ENCODE measurements around the gene LDB3. TPM values are rescaled to one million over a fixed set of nuclear protein-coding genes. Genes with fewer than 3 reads are reported as not detected.
"Not testable (repeated sequence)": the region's sequence is repeated elsewhere in the genome, so short reads cannot be mapped to it uniquely, and the experiment has no call there.

LDB3 gene
- polyA plus RNA-seq (2013, experiment 1 of 2; ENCODE audit: insufficient read length), result 2.6 TPM
- polyA plus RNA-seq (2013, experiment 2 of 2; ENCODE audit: insufficient read length), result 2.3 TPM

- peak; percentile 54 for DNase-seq
These were observed at the start of gene LDB3 for GRCh38 chr10:86668297-86669165. Gene LDB3 (plus strand): TSS chr10:86668511. CDS start chr10:86668692, 181 bp downstream.

GRCh38 chr10:86628311-86628710, 40.0 kb upstream of the LDB3 start:
- no peak for DNase-seq

DNA sequence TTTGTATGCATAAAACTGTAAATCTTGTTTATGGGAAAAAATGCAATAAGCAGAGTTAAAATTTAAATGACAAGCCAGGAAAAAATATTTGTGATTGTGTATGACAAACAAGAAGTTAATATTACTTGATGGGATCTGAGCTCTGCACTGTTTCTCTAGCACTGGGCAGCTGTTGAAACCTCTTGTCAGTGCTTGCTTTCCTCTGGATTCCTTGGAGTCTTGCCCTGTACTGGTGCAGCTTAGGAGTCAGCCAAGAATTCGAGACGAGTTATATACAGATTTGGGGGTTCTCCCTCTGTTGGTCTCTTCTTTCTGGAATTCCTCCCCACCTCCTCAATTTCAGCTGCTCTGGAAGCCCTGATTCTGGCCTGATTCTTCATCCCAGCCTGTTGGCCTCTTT, 38.2 kb upstream of the LDB3 start:
- DNase-seq, result peak; percentile 14

DNA sequence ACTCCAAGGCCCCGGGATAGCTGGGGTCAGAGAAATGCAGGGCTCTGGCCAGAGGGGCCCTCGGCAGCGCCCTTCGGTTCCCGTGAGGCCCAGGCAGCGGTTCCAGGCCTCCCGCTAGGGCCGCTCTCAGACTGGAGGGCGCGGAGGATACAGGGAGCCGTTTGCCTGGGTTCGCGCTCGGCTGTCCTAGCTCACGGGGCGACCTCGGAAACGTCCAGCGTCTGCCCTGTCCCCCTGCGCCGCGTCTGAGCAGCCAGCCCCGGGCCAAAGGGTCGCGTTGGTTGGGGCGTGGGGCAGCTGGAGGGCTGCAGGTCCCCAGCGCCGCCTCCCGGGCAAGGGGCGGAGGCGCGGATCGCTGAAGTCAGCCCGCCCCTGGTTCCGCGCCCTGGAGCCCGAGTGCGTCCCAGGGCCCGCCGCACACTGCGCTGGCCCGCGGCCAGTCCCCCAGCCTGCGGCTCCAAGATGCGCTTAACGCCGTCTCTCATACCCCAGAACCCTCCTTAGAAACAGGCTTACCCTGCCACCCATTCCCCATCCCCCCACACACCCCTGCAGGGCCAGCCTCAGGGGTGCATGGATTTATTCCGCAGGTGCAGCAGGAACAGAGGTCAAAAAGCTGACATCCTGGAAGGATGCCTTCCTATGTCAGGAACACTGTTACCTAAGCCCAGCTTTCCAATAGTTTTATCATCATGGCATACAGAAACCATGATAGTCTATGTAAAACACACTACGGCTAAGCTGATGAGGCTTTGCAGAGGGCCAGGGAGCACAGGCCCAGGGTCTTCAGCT, 36.1 kb upstream of the LDB3 start:
- peak; percentile 18 for DNase-seq

DNA sequence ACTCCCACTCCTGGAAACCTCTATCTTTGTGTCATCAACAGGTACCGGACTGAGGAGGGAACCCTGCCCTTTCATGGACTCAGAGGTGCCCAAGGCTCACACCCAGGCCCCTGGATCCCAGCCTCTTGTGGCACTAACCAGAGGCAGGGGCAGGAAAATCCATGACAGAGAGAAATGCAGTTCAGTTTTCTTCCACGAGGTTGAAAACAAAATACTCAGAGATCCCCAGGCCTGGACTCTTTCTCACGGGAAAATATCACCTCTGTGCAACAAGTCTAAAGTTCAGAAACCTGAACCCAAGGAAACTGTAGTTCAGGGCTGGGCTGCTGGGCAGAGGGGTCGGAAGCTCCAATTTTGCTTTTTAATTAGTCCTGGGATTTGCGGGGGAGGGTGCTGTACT, 35.4 kb upstream of the LDB3 start:
- DNase-seq, result no peak

- peak; percentile 92 for DNase-seq
These were observed 32.9 kb upstream of the LDB3 start for GRCh38 chr10:86635402-86635801.

GRCh38 chr10:86636311-86636710, 32.0 kb upstream of the LDB3 start:
- no peak for DNase-seq

GRCh38 chr10:86642021-86642420, 26.3 kb upstream of the LDB3 start:
- DNase-seq, result no peak

GRCh38 chr10:86642499-86642898, 25.8 kb upstream of the LDB3 start:
- DNase-seq, result peak; percentile 45

GRCh38 chr10:86644152-86644793, 24.0 kb upstream of the LDB3 start:
- DNase-seq, result peak; percentile 60

GRCh38 chr10:86644794-86645445, 23.4 kb upstream of the LDB3 start:
- DNase-seq, result no peak

GRCh38 chr10:86645621-86646165, 22.6 kb upstream of the LDB3 start:
- not testable (repeated sequence) for DNase-seq

GRCh38 chr10:86646532-86646931, 21.8 kb upstream of the LDB3 start:
- no peak for DNase-seq

GRCh38 chr10:86646933-86647332, 21.4 kb upstream of the LDB3 start:
- DNase-seq, result no peak

DNA sequence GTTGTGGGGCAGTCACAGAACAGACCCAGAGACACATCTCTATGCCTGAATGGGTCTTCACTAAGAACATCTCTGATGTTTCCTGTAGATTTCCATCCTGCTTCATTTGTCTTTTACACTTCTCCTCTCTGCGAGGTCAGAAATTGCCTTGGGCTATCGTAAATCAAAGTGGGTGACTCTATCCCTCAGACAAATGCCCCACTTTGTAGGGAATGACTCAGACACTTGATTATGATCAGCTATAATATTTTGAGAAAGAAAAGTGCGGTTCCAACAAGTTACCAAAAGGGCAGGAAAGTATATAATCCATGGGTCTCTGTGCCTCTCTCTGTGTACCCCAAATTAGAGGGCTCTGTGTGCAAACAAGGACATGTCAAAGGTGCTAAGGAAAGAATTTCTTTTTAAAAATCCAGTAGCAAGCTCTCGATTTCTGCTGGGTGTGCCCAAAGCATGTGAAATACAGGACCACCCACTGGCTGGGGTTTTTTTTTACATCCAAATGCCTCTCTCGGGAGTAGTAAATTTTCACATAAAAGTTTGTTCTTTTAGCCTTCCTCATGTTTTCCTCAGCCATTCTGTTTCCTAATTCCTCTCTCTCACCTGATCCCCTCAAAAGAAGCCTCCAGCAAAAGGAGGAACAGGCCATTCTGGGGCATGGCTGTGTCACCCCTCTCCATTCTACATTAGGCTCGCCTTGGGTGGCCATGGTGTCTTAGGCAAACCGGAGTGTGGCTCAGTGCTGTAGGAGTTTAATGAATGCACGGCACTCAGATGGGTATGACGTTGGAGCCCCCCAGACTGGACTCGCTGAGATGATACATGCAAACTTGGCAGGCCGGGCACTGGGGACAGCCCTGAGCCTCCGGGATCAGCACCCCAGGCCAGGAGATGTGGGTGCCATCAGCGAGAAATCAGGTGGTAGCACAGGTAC, 20.3 kb upstream of the LDB3 start:
- peak; percentile 47 for DNase-seq

DNA sequence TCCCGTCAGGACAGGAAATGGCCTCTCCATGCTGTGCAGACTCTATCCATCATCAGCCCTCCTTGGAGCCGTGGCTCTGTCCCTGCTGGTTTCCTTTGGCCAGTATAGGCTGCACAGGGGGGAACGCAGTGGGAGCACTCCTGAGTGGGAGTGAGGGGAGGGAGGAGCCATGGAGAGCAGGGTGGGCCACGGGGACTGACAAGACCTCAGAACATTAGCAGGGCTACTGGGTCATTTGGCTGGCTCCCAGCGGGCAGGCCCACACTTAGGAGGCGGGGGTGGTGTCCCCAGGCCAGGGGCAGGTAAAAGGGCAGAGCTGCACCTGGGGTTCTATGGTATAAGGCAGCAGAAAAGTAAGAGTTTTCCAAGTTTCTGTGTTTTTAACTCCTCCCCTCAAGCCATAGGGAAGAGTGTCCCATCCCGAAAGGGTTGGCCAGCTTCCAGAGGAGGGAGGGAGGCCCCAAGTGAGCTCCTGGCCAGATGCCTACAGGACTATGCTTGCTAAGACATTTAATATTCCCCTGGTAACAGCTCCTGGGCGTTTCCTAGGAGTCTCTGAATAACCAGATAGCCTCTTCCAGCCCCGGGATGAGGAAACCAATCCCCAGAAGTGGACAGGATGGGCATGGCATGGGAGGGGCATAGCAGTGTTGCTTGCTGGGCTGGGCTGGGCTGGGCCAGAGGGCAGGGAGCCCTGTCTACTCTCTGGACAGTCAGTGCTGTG, 19.4 kb upstream of the LDB3 start:
- peak; percentile 61 for DNase-seq

DNA sequence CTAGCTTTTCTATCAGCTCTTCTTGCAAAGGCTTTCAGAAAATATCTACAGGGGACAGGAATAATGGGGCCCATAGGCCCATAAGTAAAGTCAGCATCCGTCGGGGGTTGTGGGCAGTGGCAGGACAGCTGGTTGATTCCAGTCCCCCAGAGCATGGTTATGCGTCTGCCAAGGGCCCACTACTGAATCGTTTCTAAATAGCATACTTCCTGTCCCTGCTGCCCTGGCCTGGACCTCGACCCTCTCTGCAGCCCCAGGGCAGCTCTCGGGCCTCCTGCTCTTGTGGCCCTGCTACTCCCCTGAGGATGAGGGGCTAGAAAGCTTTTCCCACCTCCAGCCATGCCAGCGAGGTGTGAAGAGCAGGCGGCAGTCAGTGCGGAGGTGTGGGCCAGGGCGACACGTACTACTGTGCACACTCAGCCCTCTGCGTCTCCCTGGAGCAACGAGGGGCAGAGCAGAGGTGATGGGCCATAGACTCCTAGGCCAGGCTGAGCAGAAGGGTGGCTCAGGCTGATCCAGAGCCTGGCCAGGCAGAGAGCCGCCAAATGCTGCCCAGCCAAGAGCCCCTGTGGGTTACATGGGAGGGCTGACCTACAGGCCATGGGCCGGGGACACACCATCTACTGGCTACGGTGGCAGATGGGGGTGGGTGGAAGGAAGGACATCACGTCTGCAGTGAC, 18.7 kb upstream of the LDB3 start:
- no peak for DNase-seq

- DNase-seq, result no peak
These were observed 18.2 kb upstream of the LDB3 start for GRCh38 chr10:86650151-86650550.

DNA sequence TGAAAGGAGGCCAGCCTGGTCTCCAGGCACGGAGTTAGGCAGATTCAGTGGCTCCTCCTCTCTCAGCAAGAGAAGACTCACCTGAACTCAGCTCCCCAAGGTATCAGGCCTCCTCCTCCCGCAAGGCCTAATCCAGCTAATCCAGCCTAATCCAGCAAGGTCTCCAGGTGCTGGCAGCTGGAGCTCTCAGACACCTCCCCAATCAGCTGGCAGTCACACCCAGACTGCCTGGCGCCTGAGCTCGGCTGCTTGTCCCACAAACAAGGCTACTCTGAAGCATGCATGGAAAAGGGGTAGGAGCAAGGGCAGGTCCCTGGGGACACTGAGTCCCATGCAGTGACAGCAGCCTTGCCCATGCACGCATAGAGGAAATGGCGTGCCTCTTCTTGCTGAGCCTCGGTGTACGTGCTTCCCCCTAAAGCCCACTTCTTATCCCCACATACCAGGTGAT, 17.3 kb upstream of the LDB3 start:
- no peak for DNase-seq
